Smooth muscle cell (in vitro differentiated cells): ENCODE data around the gene OXTR. TPM values are rescaled to one million over a fixed set of nuclear protein-coding genes. Genes with fewer than 3 reads are reported as not detected.

Experiments used
- polyA plus RNA-seq: library from polyadenylated mRNA; unstranded; fragments of >200 nt; fragmentation: Nextera tagmentation; extraction: Ambion mirVana; gene quantifications from 2 replicates; pipeline ENCODE4 v1.2.1, GENCODE V29; 2016
- total RNA-seq: library from RNA; depleted of rRNA; stranded (reverse); fragments of >200 nt; gene quantifications from 2 replicates; pipeline ENCODE4 v1.2.3, GENCODE V29; 2014

Gene OXTR
- total and polyA plus RNA-seq, 2 experiments from 2014 or later = 0.54 to 1.1 TPM

Other genes starting within 250 kb of the OXTR start
- gene SSUH2, start 124.8 kb downstream of the OXTR start, total RNA-seq = 0.09 TPM in 1 of 2 replicates, not detected in the other
- gene SSUH2, start 124.8 kb downstream of the OXTR start, polyA plus RNA-seq = not detected in 2 replicates
- gene CAV3, start 35.8 kb downstream of the OXTR start, total RNA-seq = not detected in 2 replicates
- not detected in 2 replicates for gene CAV3, start 35.8 kb downstream of the OXTR start, polyA plus RNA-seq
- gene RAD18, start 193.9 kb upstream of the OXTR start, total RNA-seq = 13.4 and 16.0 TPM in 2 replicates
- 8.9 and 11.3 TPM in 2 replicates for gene RAD18, start 193.9 kb upstream of the OXTR start, polyA plus RNA-seq